H1 (cell line): ENCODE measurements around the gene ENO2. TPM values are rescaled to one million over a fixed set of nuclear protein-coding genes. Genes with fewer than 3 reads are reported as not detected.
A peak's percentile ranks its signal among the peaks of the same experiment; 100 is the strongest.

ENCODE experiments used
- CREB1 ChIP-seq: IDR thresholded peaks from 2 replicates; pipeline ENCODE4 v1.6.1; 2012; ENCODE audit warnings: inconsistent platforms
- EZH2 ChIP-seq: fragments of 200-600 bp; sonication (generic); IDR thresholded peaks from 2 replicates; pipeline ENCODE4 v1.7.1; 2012; ENCODE audit warnings: low read depth, mild to moderate bottlenecking, moderate library complexity, low read length, inconsistent platforms; ENCODE audit not compliant: severe bottlenecking
- GABPA ChIP-seq: IDR thresholded peaks from 2 replicates; pipeline ENCODE4 v1.6.1; 2011; ENCODE audit warnings: mild to moderate bottlenecking, low read length, moderate library complexity, borderline replicate concordance; ENCODE audit not compliant: insufficient read depth
- POLR2A ChIP-seq, 2 experiments: IDR thresholded peaks; 1 replicate in 1 of 2; 2 replicates in 1 of 2; pipeline ENCODE4 v1.6.1; 2011; ENCODE audit warnings: low read depth in 2 of 2, low read length in 2 of 2, mild to moderate bottlenecking in 2 of 2; ENCODE audit errors: control extremely low read depth in 1 of 2
- RAD21 ChIP-seq, 2 experiments: IDR thresholded peaks in 1 of 2; conservative IDR thresholded peaks in 1 of 2; 2 replicates each; pipeline ENCODE4 v1.6.1; 2011; ENCODE audit warnings: low read depth in 2 of 2, low read length in 2 of 2, improper control_type of control experiment in 1 of 2, inconsistent platforms in 1 of 2, mild to moderate bottlenecking in 1 of 2, moderate library complexity in 1 of 2
- SIX5 ChIP-seq: IDR thresholded peaks from 2 replicates; pipeline ENCODE4 v1.6.1; 2011; ENCODE audit warnings: mild to moderate bottlenecking, low read depth, low read length
- SP1 ChIP-seq: IDR thresholded peaks from 2 replicates; pipeline ENCODE4 v1.6.1; 2011; ENCODE audit warnings: low read depth, low read length
- polyA plus RNA-seq, 7 experiments: library from polyadenylated mRNA; depleted of rRNA in 3 of 7; stranded (reverse) in 5 of 7; unstranded in 2 of 7; fragments of >200 nt in 5 of 7; fragments of 200-250 nt in 2 of 7; gene quantifications; 1 replicate in 5 of 7; 2 replicates in 1 of 7; 4 replicates in 1 of 7; pipeline versions ENCODE4 v1.2.1 to v1.2.3, GENCODE V29; 2011 to 2013; ENCODE audit warnings: missing spikeins in 2 of 7, mixed read lengths in 2 of 7
- total RNA-seq: library from RNA; stranded (reverse); fragmentation: NEBNext Ultra II Directional; extraction: Animal tissue kit (Norgen Biotek cat#: 25700); gene quantifications from 2 replicates; pipeline ENCODE4 v1.2.1, GENCODE V29; 2021
- TF ChIP-seq, protein P1 (sequence below): IDR thresholded peaks from 2 replicates; pipeline ENCODE4 v1.6.1; 2012; ENCODE audit warnings: inconsistent platforms
- TF ChIP-seq, protein P2 (sequence below): fragments of 300-600 bp; sonication (generic); IDR thresholded peaks from 2 replicates; pipeline ENCODE4 v1.7.1; 2012; ENCODE audit warnings: low read length, moderate library complexity, mild to moderate bottlenecking, inconsistent platforms; ENCODE audit not compliant: insufficient replicate concordance

ENO2 gene
- total and polyA plus RNA-seq, 2 of the 8 experiments (the other 6 are each of a cell fraction or from before 2014, with no cell fraction given): 92.4 to 102 TPM

- TF ChIP-seq RAD21 (IDR thresholded peaks at IDR 0.05 in 1 of 2, conservative IDR thresholded peaks at IDR 0.05 in 1 of 2; ENCODE audit: low read depth in 2 of 2, low read length in 2 of 2) (peak; percentile 50 to 69), GABPA (peak; percentile 64; the same call in 1 of the 2 replicates), CREB1 (peak; percentile 64), SP1 (peak; percentile 85), EZH2 (no peak), SIX5 (no peak), POLR2A (IDR thresholded peaks at IDR 0.05; ENCODE audit: control extremely low read depth in 1 of 2, low read depth in 2 of 2, low read length in 2 of 2) (peak in 1 of 2 experiments; percentile 7; a peak in 1 of 3 replicates)
- TF ChIP-seq, protein P1, sequence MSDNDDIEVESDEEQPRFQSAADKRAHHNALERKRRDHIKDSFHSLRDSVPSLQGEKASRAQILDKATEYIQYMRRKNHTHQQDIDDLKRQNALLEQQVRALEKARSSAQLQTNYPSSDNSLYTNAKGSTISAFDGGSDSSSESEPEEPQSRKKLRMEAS: peak; percentile 90
- TF ChIP-seq, protein P2, sequence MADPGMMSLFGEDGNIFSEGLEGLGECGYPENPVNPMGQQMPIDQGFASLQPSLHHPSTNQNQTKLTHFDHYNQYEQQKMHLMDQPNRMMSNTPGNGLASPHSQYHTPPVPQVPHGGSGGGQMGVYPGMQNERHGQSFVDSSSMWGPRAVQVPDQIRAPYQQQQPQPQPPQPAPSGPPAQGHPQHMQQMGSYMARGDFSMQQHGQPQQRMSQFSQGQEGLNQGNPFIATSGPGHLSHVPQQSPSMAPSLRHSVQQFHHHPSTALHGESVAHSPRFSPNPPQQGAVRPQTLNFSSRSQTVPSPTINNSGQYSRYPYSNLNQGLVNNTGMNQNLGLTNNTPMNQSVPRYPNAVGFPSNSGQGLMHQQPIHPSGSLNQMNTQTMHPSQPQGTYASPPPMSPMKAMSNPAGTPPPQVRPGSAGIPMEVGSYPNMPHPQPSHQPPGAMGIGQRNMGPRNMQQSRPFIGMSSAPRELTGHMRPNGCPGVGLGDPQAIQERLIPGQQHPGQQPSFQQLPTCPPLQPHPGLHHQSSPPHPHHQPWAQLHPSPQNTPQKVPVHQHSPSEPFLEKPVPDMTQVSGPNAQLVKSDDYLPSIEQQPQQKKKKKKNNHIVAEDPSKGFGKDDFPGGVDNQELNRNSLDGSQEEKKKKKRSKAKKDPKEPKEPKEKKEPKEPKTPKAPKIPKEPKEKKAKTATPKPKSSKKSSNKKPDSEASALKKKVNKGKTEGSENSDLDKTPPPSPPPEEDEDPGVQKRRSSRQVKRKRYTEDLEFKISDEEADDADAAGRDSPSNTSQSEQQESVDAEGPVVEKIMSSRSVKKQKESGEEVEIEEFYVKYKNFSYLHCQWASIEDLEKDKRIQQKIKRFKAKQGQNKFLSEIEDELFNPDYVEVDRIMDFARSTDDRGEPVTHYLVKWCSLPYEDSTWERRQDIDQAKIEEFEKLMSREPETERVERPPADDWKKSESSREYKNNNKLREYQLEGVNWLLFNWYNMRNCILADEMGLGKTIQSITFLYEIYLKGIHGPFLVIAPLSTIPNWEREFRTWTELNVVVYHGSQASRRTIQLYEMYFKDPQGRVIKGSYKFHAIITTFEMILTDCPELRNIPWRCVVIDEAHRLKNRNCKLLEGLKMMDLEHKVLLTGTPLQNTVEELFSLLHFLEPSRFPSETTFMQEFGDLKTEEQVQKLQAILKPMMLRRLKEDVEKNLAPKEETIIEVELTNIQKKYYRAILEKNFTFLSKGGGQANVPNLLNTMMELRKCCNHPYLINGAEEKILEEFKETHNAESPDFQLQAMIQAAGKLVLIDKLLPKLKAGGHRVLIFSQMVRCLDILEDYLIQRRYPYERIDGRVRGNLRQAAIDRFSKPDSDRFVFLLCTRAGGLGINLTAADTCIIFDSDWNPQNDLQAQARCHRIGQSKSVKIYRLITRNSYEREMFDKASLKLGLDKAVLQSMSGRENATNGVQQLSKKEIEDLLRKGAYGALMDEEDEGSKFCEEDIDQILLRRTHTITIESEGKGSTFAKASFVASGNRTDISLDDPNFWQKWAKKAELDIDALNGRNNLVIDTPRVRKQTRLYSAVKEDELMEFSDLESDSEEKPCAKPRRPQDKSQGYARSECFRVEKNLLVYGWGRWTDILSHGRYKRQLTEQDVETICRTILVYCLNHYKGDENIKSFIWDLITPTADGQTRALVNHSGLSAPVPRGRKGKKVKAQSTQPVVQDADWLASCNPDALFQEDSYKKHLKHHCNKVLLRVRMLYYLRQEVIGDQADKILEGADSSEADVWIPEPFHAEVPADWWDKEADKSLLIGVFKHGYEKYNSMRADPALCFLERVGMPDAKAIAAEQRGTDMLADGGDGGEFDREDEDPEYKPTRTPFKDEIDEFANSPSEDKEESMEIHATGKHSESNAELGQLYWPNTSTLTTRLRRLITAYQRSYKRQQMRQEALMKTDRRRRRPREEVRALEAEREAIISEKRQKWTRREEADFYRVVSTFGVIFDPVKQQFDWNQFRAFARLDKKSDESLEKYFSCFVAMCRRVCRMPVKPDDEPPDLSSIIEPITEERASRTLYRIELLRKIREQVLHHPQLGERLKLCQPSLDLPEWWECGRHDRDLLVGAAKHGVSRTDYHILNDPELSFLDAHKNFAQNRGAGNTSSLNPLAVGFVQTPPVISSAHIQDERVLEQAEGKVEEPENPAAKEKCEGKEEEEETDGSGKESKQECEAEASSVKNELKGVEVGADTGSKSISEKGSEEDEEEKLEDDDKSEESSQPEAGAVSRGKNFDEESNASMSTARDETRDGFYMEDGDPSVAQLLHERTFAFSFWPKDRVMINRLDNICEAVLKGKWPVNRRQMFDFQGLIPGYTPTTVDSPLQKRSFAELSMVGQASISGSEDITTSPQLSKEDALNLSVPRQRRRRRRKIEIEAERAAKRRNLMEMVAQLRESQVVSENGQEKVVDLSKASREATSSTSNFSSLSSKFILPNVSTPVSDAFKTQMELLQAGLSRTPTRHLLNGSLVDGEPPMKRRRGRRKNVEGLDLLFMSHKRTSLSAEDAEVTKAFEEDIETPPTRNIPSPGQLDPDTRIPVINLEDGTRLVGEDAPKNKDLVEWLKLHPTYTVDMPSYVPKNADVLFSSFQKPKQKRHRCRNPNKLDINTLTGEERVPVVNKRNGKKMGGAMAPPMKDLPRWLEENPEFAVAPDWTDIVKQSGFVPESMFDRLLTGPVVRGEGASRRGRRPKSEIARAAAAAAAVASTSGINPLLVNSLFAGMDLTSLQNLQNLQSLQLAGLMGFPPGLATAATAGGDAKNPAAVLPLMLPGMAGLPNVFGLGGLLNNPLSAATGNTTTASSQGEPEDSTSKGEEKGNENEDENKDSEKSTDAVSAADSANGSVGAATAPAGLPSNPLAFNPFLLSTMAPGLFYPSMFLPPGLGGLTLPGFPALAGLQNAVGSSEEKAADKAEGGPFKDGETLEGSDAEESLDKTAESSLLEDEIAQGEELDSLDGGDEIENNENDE: no peak
Measured at GRCh38 chr12:6872073-6873048, 42.0 kb upstream of the ENO2 start (continued).
